Sciatic nerve (tissue), 2 donors: ENCODE measurements around the gene ZNF184. TPM values are rescaled to one million over a fixed set of nuclear protein-coding genes. Genes with fewer than 3 reads are reported as not detected.

Experiments used
- ATAC-seq: fragments of 200-7000 bp; cut with Tn5 transposase; one replicate; pipeline ENCODE4 v1.9.1; 2020; ENCODE audit warnings: mild to moderate bottlenecking, moderate library complexity
- DNase-seq: peaks from one replicate; pipeline ENCODE4 v3.0.0-alpha.2; 2020; ENCODE audit warnings: low spot score
- intact Hi-C: fragments of 100-400 bp; cut with DNase I; formaldehyde crosslinking; loops from one replicate; pipeline ENCODE4 v1.14.2; 2022
- total RNA-seq: library from RNA; stranded (reverse); fragmentation: NEBNext Ultra II Directional; extraction: Animal tissue kit (Norgen Biotek cat#: 25700); gene quantifications from one replicate; pipeline ENCODE4 v1.2.1, GENCODE V29; 2021
- donor health status: DM: no; HTN: no; CAD: no.
- donor health status: DM: no; HTN: no; CAD: no.

The ZNF184 gene
- total RNA-seq, result 10.6 TPM

DNA sequence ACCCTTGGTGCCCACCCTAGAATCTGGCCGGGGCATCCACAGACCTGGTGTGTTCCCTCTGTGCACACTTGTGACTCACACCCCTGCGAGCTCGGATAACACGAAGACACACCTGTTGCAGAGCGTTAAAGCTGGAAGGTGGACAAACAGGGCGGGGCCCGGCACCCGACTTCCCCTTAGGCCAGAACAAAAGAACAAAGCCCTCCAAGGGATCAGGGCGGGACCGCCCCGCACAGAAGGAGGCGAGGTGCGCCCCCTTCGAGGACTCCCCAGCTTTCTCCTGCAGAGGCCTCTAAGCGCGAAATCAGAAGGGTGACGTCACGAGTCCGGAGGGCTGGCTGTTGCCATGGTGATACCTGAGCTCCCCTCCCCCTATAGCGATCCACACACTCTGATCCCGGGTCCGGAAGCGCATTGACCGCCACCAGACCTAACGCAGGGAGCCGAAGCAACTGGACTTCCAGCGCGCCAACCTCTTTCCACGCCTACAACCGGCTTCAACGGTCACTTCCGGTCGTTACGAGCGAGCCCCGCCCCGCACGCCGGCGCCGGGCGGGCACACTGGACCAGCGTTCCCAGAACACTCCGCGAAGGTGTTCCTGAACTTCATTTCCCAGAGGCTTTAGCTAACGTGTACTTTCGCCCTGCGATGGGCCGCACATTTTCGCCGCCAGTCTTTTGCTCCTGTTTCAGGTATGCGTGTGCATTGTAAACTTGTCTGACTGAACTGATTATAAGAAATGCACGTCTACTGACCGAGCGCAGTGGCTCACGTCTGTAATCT is at the start of gene ZNF184:
Gene ZNF184 (minus strand): TSS at position 489 of the 784 bp plus-strand sequence. CDS start 811 bp downstream, outside the sequence.
- intact Hi-C loops, result no loop called here
- peak; percentile 96 for DNase-seq
- ATAC-seq, result peak; percentile 99

DNA sequence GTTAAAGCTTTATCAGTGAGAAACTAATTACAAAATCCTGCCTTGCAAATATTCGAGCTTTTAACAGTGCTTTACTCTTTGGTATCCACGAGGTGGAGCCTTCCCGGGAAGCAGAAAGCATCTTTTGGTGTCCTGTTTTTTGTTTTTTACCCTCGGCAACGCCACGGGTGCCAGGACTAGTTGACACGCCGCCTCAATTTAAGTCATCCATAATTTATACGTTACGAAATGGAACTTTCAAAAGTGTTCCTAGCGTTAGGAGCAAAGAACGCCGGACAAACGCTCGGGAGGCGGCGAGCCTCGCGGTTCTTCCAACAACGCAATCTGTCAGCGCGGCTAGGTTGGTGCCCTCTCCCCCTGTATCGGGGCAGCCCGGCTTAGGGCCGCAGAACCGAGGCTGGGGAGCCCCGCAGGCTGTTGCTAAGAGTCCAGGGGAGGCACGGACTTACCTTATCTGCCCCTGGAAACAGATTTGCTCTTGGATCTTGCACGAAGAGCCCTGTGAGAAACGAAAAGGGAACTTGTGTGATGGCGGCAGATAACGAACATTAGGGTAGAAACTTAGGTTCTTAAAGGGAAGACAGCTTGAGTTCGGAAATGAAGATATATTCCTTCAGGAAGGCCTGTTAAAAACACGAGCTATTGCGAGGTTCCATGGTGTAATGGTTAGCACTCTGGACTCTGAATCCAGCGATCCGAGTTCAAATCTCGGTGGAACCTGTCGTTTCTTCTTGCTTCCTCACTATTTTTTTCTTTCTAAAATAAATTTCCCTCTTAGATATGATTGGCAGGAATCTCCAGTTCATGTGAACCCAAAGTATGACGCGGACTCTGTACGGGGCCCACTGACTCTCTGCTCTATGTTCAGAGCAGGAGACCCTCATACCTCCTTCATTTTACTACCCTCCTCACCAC is 46.2 kb upstream of the ZNF184 start:
- ATAC-seq (peak; percentile 98), DNase-seq (peak; percentile 71)
- intact Hi-C loops, result no loop called here

GRCh38 chr6:27517928-27518787 is 45.3 kb upstream of the ZNF184 start:
- ATAC-seq (peak; percentile 40), DNase-seq (no peak)
- intact Hi-C loops, result no loop called here

- ATAC-seq (no peak), DNase-seq (no peak)
- intact Hi-C loops, result no loop called here
These were observed 44.3 kb upstream of the ZNF184 start for GRCh38 chr6:27517238-27517637.

- intact Hi-C loops, result no loop called here
- ATAC-seq, result no peak
- no peak for DNase-seq
These were observed 42.1 kb upstream of the ZNF184 start for GRCh38 chr6:27514906-27515495.

GRCh38 chr6:27512525-27512924 is 39.6 kb upstream of the ZNF184 start:
- DNase-seq (no peak), ATAC-seq (no peak)
- intact Hi-C loops, result no loop called here

GRCh38 chr6:27507041-27507956 is 34.4 kb upstream of the ZNF184 start:
- DNase-seq (no peak), ATAC-seq (no peak)
- intact Hi-C loops, result loop anchor here (10.0 kb wide), 1 partner anchor 238 kb away; no protein-coding TSS in a partner anchor

GRCh38 chr6:27505209-27506027 is 32.5 kb upstream of the ZNF184 start:
- intact Hi-C loops, result loop anchor here (10.0 kb wide), 1 partner anchor 239 kb away; no protein-coding TSS in a partner anchor
- DNase-seq (no peak), ATAC-seq (no peak)

DNA sequence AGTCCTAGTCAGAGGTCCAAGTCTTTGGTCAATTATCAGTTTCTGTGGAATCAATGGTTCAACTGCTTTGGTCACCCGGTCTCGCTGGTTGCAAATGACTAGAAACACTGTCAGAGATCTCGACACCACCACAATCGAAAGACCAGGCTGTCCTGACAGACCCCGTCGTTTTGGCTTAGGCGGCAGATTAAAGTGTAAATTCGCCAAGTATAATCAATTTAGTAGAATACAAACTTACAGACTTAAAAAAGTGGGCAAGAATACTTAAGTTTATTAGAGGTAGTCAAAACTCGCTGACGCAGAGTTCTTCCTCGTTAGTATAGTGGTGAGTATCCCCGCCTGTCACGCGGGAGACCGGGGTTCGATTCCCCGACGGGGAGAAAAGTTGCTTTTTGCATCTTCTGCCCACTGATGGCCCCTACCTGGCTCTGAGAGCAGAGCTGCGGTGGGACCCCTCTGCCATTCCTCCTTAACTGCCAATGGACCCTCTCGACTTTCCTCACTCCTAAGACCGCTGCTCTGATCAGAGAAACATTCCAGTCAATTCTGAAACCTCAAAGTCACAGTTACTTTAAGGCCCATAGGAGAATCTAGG is 30.6 kb upstream of the ZNF184 start:
- intact Hi-C loops, result loop anchor here (10.0 kb wide), 1 partner anchor 241 kb away; no protein-coding TSS in a partner anchor
- ATAC-seq (peak; percentile 94), DNase-seq (peak; percentile 79)

DNA sequence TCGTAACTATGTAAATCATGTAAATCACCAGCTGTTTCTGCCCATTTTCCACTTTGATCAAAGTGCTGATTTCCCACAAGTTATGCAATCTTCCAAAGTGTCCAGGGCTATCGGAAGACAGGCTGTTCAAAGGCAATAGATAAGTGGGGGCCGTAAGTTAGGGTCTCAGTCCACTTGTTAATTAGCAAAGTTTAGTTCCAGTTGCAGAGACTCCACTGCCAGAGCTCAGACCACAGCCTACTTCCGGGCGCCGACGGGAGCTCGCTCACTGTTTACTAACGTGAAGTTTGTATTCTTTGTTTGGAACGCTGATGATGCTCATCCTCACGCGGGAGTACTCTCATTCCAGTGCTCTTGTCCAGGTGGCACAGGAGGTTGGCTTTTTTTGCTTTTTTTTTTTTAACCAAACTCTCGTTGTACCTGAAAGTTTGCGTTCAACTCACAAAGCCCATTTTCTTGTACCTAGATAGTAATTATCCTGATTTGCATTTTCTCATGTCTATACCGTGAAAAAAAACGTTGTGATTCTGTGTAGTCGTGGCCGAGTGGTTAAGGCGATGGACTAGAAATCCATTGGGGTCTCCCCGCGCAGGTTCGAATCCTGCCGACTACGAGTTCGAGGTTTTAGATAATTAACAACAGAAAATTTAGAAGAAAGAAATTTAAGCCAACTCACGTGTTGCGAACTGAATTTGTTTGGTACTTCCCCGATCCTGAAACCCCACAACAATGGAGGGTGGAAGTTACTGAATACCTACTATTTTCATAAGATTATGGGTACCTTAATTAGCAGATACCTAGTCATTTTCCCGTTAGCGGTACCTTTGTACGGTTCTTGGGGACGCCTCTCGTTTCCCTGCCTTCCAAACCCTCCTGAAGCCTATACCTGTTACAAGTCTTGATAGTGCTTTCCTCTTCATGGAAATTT is 29.9 kb upstream of the ZNF184 start:
- intact Hi-C loops, result loop anchor here (10.0 kb wide), 1 partner anchor 242 kb away; no protein-coding TSS in a partner anchor
- DNase-seq, result peak; percentile 75
- peak; percentile 91 for ATAC-seq

DNA sequence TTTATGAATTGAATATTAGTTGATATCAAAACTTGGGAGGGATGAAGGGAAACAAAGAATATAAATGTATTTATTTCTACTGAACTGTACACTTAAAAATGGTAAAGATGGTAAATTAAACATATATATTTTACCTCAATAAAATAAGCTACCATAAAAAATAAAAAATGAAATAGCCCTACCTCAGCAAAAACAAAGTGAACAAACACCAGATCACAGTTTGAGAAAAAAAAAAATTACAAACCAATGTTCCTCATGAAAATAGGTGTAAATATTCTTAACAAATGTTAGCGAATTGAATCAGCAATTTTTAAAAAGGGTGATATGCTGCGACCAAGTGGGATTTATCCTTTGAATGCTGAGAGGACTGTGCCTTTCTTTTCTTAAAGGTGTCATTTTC is 28.3 kb upstream of the ZNF184 start:
- intact Hi-C loops, result loop anchor here (10.0 kb wide), 1 partner anchor 244 kb away; no protein-coding TSS in a partner anchor
- ATAC-seq (no peak), DNase-seq (no peak)

DNA sequence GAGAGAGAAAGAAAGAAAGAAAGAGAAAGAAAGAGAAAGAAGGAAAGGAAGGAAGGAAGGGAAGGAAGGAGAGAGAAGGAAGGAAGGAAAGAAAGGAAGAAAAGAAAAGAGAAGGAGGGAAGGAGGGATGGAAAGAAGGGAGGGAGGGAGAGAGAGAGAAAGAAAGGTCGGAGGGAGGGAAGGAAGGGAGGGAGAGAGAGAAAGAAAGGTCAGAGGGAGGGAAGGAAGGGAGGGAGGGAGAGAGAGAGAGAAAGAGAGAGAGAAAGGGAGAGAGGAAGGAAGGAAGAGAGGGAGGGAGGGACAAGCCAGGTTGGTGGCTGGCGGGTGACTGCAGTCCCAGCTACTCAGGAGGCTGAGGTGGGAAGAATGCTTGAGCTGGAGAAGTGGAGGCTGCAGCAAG is 27.3 kb upstream of the ZNF184 start:
- ATAC-seq (no peak), DNase-seq (no peak)
- intact Hi-C loops, result loop anchor here (10.0 kb wide), 1 partner anchor 245 kb away; no protein-coding TSS in a partner anchor

GRCh38 chr6:27495386-27496135 is 22.7 kb upstream of the ZNF184 start:
- ATAC-seq, result peak; percentile 92
- peak; percentile 70 for DNase-seq
- intact Hi-C loops, result no loop called here

DNA sequence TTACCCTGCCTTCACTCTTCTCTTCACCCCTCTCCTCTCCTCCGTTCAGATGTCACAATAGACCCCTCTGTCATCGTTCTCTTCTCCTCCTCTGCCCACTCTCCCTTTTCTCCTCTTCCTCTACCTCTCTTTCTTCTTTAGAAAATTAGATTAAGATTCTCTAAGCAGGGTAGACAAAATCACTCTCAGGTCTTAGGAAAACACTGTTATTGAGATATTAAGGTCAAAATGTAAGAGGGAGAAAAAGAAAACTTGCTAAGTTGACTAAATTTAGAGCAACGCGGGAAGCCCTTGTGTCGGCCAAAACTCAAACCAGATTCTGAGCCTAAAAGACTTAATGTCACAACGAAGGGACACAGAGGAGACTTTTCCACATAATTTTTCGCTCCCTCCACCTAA is 22.1 kb upstream of the ZNF184 start:
- DNase-seq, result no peak
- ATAC-seq, result no peak
- intact Hi-C loops, result no loop called here
